Fibroblast of lung (primary cell): ENCODE measurements around the gene ADGRE1. TPM values are rescaled to one million over a fixed set of nuclear protein-coding genes. Genes with fewer than 3 reads are reported as not detected.

ENCODE experiments used
- DNase-seq, 2 donors: peaks; one replicate each; pipeline versions ENCODE4 v3.0.0 to v3.0.0-alpha.2; 2010; ENCODE audit warnings: low read depth in 2 of 2
- H2AFZ ChIP-seq: 2 replicates; pipeline ENCODE4 v1.5.1; 2012; ENCODE audit warnings: low read length, control low read depth, inconsistent platforms
- H3K27ac ChIP-seq: 2 replicates; pipeline ENCODE4 v1.5.1; 2011; ENCODE audit warnings: low read length, control low read depth; ENCODE audit not compliant: insufficient read depth
- H3K27me3 ChIP-seq: 2 replicates; pipeline ENCODE4 v1.5.1; 2011; ENCODE audit warnings: mild to moderate bottlenecking, low read length; ENCODE audit not compliant: control insufficient read depth, insufficient read depth
- H3K36me3 ChIP-seq: 2 replicates; pipeline ENCODE4 v1.5.1; 2011; ENCODE audit warnings: low read length; ENCODE audit not compliant: control insufficient read depth, insufficient read depth
- H3K4me1 ChIP-seq: 2 replicates; pipeline ENCODE4 v1.5.1; 2011; ENCODE audit warnings: low read length; ENCODE audit not compliant: control insufficient read depth, insufficient read depth; ENCODE audit errors: extremely low read depth
- H3K4me2 ChIP-seq: 2 replicates; pipeline ENCODE4 v1.5.1; 2011; ENCODE audit warnings: low read length, control low read depth; ENCODE audit not compliant: insufficient read depth; ENCODE audit errors: extremely low read depth
- H3K4me3 ChIP-seq, 4 experiments: fragments of 200-600 bp in 1 of 4; sonication (generic) in 1 of 4; replicated peaks in 1 of 4; 2 replicates each; pipeline ENCODE4 v1.5.1; 2011 to 2016; ENCODE audit warnings: low read length in 4 of 4, low read depth in 3 of 4, mild to moderate bottlenecking in 3 of 4, control low read depth in 2 of 4, inconsistent platforms in 1 of 4, mixed read lengths in 1 of 4; ENCODE audit not compliant: insufficient read depth in 1 of 4; ENCODE audit errors: control extremely low read depth in 1 of 4
- H3K79me2 ChIP-seq: 2 replicates; pipeline ENCODE4 v1.5.1; 2012; ENCODE audit warnings: mild to moderate bottlenecking, low read length, inconsistent platforms; ENCODE audit not compliant: control insufficient read depth, insufficient read depth
- H3K9ac ChIP-seq: 2 replicates; pipeline ENCODE4 v1.5.1; 2011; ENCODE audit warnings: mild to moderate bottlenecking, low read length, control low read depth; ENCODE audit not compliant: insufficient read depth
- H3K9me3 ChIP-seq: 2 replicates; pipeline ENCODE4 v1.5.1; 2012; ENCODE audit warnings: low read depth, low read length; ENCODE audit not compliant: control insufficient read depth, insufficient read depth
- H4K20me1 ChIP-seq: 2 replicates; pipeline ENCODE4 v1.5.1; 2011; ENCODE audit warnings: low read length; ENCODE audit not compliant: control insufficient read depth, insufficient read depth; ENCODE audit errors: extremely low read depth
- CTCF ChIP-seq, 2 donors: IDR thresholded peaks in 1 of 2; conservative IDR thresholded peaks in 1 of 2; 1 replicate in 1 of 2; 2 replicates in 1 of 2; pipeline ENCODE4 v1.5.1; 2011 to 2012; ENCODE audit warnings: low read length in 2 of 2, control low read depth in 1 of 2, inconsistent platforms in 1 of 2, low read depth in 1 of 2, mild to moderate bottlenecking in 1 of 2
- EZH2 ChIP-seq: IDR thresholded peaks from 2 replicates; pipeline ENCODE4 v1.5.1; 2012; ENCODE audit warnings: low read length, control low read depth, mild to moderate bottlenecking; ENCODE audit errors: missing control alignments
- polyA plus RNA-seq, 2 donors: library from polyadenylated mRNA; depleted of rRNA in 1 of 2; stranded (reverse) in 1 of 2; unstranded in 1 of 2; fragments of >200 nt; gene quantifications; 2 replicates each; pipeline ENCODE4 v1.2.1, GENCODE V29; 2011 to 2012; ENCODE audit warnings: missing spikeins in 1 of 2
- total RNA-seq: library from RNA; depleted of rRNA; stranded (reverse); fragments of >200 nt; gene quantifications from 2 replicates; pipeline ENCODE4 v1.2.1, GENCODE V29; 2014

Gene ADGRE1
- total and polyA plus RNA-seq, 2 donors (not counting 1 experiment from before 2014, with no cell fraction given) = under 0.01 TPM; not detected in 1

- Histone ChIP-seq H3K4me2 (no peak overlapping the region), H3K9ac (no peak overlapping the region), H3K79me2 (no peaks in the 10 kb centered on the region), H3K27me3 (no peaks in the 10 kb centered on the region), H3K4me3 (no peak overlapping the region), H4K20me1 (no peaks in the 10 kb centered on the region), H3K27ac (no peak overlapping the region), H2AFZ (no peak overlapping the region), H3K36me3 (no peaks in the 10 kb centered on the region), H3K9me3 (no peaks in the 10 kb centered on the region), H3K4me1 (no peaks in the 10 kb centered on the region)
- DNase-seq = no peak
- TF ChIP-seq EZH2 = no peak
- TF ChIP-seq CTCF (conservative IDR thresholded peaks at IDR 0.05 in 1 of 2, IDR thresholded peaks at IDR 0.05 in 1 of 2; ENCODE audit: low read depth in 1 of 2, low read length in 2 of 2) = no peak
Measured at GRCh38 chr19:6955082-6955481, 67.7 kb downstream of the ADGRE1 start.

- TF ChIP-seq CTCF (conservative IDR thresholded peaks at IDR 0.05 in 1 of 2, IDR thresholded peaks at IDR 0.05 in 1 of 2; ENCODE audit: low read depth in 1 of 2, low read length in 2 of 2) = no peak
- no peak for TF ChIP-seq EZH2
- no peak for DNase-seq
- Histone ChIP-seq H3K79me2 (no peaks in the 10 kb centered on the region), H3K4me2 (no peak overlapping the region), H3K36me3 (no peaks in the 10 kb centered on the region), H3K9me3 (no peaks in the 10 kb centered on the region), H3K4me1 (no peaks in the 10 kb centered on the region), H2AFZ (no peak overlapping the region), H4K20me1 (no peaks in the 10 kb centered on the region), H3K27ac (no peak overlapping the region), H3K9ac (no peak overlapping the region), H3K4me3 (no peak overlapping the region), H3K27me3 (no peaks in the 10 kb centered on the region)
Measured at GRCh38 chr19:6956573-6956972, 69.2 kb downstream of the ADGRE1 start.

- H3K9me3 ChIP-seq = no peaks in the 10 kb centered on the region
- TF ChIP-seq EZH2 (no peak), CTCF (conservative IDR thresholded peaks at IDR 0.05 in 1 of 2, IDR thresholded peaks at IDR 0.05 in 1 of 2; ENCODE audit: low read depth in 1 of 2, low read length in 2 of 2) (no peak)
Measured at GRCh38 chr19:6958791-6959190, 71.4 kb downstream of the ADGRE1 start.

More at GRCh38 chr19:6958791-6959190, 71.4 kb downstream of the ADGRE1 start:
- no peak overlapping the region for H3K27ac ChIP-seq
- no peak overlapping the region for H3K4me3 ChIP-seq
- no peaks in the 10 kb centered on the region for H3K36me3 ChIP-seq
- H2AFZ ChIP-seq = no peak overlapping the region
- no peaks in the 10 kb centered on the region for H3K79me2 ChIP-seq
- no peak overlapping the region for H3K9ac ChIP-seq
- no peak for DNase-seq
- H3K27me3 ChIP-seq = no peaks in the 10 kb centered on the region
- no peaks in the 10 kb centered on the region for H4K20me1 ChIP-seq
- no peaks in the 10 kb centered on the region for H3K4me1 ChIP-seq
- H3K4me2 ChIP-seq = no peak overlapping the region
